GM10248 (cell line): ENCODE results near the gene FLYWCH1.
"Not testable (repeated sequence)": the region's sequence is repeated elsewhere in the genome, so short reads cannot be mapped to it uniquely, and the experiment has no call there.

Source experiments
- CTCF ChIA-PET: fragments of 300-600 bp; sonication (Branson Sonifier 250); formaldehyde crosslinking; extraction: SDS; loops from one replicate; lab custom pipeline; 2021; ENCODE audit warnings: antibody characterized with exemption; lab: Yijun Ruan, JAX
- POLR2A ChIA-PET: fragments of 350-650 bp; sonication (Branson Sonifier 250); formaldehyde crosslinking; extraction: SDS; loops from one replicate; lab custom pipeline; 2020; ENCODE audit warnings: antibody characterized with exemption; lab: Yijun Ruan, JAX
- DNase-seq: peaks from one replicate; pipeline ENCODE4 v3.0.0; 2012; ENCODE audit errors: extremely low spot score
- TF ChIP-seq, protein P1 (sequence below): IDR thresholded peaks from 2 replicates; pipeline ENCODE4 v1.5.1; 2012; ENCODE audit warnings: mild to moderate bottlenecking, low read depth; ENCODE audit errors: extremely low read depth, missing control alignments, control extremely low read depth

The FLYWCH1 gene

DNA sequence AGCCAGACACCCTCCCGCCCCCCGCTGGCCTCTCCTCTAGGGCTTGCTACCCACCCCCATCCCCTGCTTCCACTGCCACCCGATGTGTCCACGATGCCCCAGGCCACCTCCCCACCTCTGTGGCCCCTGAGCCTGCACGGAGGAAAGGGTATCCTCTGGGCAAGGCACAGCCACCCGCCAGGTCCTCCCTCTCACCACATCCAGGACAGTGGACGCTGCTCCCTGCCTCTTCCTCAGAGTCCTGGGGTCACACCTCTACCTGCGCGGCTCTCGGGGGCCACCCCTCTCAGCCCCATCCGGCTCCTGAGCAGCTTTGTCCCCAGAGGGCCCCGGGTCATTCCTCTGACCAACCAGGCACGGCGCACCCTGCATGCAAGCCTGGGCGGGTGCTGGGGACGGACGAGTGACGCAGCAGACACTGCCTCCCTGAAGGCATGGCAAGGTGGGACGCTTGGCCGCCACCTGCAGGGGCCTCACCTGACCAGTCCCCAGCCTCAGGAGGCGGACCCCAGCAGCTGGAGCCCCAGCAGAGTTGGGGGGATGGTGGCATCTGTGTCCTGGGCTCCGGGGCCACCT lies 24.8 kb downstream of the FLYWCH1 start:
- DNase-seq = no peak
- TF ChIP-seq, protein P1, sequence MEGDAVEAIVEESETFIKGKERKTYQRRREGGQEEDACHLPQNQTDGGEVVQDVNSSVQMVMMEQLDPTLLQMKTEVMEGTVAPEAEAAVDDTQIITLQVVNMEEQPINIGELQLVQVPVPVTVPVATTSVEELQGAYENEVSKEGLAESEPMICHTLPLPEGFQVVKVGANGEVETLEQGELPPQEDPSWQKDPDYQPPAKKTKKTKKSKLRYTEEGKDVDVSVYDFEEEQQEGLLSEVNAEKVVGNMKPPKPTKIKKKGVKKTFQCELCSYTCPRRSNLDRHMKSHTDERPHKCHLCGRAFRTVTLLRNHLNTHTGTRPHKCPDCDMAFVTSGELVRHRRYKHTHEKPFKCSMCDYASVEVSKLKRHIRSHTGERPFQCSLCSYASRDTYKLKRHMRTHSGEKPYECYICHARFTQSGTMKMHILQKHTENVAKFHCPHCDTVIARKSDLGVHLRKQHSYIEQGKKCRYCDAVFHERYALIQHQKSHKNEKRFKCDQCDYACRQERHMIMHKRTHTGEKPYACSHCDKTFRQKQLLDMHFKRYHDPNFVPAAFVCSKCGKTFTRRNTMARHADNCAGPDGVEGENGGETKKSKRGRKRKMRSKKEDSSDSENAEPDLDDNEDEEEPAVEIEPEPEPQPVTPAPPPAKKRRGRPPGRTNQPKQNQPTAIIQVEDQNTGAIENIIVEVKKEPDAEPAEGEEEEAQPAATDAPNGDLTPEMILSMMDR = no peak
- CTCF ChIA-PET = interaction anchor here (0.9 to 2.3 kb wide), 4 partner anchors 8 to 97 kb away, joined by 3 to 8 read pairs (median 3); no protein-coding TSS in a partner anchor
- POLR2A ChIA-PET = no interaction called here

DNA sequence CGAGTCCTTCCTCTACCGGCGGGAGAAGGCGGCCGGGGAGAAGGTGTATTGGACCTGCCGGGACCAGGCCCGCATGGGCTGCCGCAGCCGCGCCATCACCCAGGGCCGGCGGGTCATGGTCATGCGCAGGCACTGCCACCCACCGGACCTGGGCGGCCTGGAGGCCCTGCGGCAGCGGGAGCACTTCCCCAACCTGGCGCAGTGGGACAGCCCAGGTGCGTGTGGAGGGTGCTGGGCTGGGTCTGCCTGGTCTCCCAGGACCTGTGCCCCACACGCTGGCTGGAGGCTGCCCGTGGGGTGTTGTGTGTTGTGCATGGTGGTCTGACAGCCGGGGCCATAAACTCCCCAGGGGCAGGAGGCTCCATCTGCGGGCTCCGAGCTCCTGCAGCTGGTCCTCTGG lies 25.4 kb downstream of the FLYWCH1 start:
- TF ChIP-seq, protein P1 = no peak
- DNase-seq = no peak
- POLR2A ChIA-PET = no interaction called here
- CTCF ChIA-PET = interaction anchor here (0.9 to 1.9 kb wide), 4 partner anchors 9 to 98 kb away, joined by 3 to 7 read pairs (median 3); no protein-coding TSS in a partner anchor

DNA sequence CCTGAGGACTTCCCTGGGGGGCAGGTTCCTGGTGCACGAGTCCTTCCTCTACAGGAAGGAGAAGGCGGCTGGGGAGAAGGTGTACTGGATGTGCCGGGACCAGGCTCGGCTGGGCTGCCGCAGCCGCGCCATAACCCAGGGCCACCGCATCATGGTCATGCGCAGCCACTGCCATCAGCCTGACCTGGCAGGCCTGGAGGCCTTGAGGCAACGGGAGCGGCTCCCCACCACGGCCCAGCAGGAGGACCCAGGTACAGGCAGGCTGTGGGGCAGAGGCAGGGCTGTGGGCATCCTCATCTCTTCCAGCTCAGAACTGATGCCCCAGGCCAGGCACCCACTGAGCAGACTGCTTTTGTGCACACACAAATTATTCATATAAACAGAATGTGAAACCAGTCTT lies 26.5 kb downstream of the FLYWCH1 start:
- no peak for DNase-seq
- ChIA-PET POLR2A (no interaction called here), CTCF (interaction anchor here (1.9 kb wide), 1 partner anchor 11 kb away, joined by 7 read pairs; no protein-coding TSS in a partner anchor)
- TF ChIP-seq, protein P1 = no peak

DNA sequence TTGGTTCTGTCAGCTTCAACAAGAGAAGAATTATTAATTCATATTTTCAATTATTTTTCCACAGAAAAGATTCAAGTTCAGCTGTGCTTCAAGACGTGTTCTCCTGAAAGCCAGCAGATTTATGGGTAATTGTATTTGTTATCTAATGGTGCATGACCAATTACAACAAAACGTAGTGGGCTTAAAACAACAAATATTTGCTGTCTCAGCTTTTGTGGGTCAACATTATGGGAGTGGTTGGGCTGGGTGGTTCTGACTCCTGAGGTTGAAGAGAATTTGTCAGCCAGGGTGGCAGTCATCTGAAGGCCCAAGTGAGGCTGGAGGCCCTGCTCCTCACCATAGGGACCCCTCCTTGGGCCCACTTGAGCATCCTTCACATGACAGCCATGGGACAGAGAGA lies 28.2 kb downstream of the FLYWCH1 start:
- ChIA-PET CTCF (interaction anchor here (1.2 to 7.5 kb wide), 5 partner anchors 13 to 43 kb away, joined by 3 to 54 read pairs (median 5); partner anchors contain the start of gene KREMEN2), POLR2A (interaction anchor here (0.6 kb wide), 1 partner anchor 196 kb away, joined by 4 read pairs; no protein-coding TSS in a partner anchor)
- DNase-seq = no peak
- TF ChIP-seq, protein P1 = no peak

DNA sequence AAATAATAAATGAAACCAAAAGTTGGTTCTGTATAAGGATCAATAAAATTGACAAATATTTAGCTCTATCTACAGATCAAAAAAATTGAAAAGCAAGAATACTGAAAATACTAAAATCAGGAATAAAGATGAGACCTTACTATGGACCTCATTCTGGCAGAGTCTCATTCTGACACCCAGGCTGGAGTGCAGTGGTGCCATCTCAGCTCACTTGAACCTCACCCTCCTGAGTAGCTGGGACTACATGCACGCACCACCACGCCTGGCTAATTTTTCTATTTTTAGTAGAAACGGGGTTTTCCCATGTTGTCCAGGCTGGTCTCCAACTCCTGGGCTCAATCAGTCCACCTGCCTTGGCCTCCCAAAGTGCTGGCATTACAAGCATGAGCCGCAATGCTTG lies 30.3 kb downstream of the FLYWCH1 start:
- ChIA-PET CTCF (interaction anchor here (1.6 to 7.5 kb wide), 3 partner anchors 15 to 22 kb away, joined by 5 to 54 read pairs (median 23); partner anchors contain the start of gene KREMEN2), POLR2A (no interaction called here)
- DNase-seq = no peak
- TF ChIP-seq, protein P1 = no peak

DNA sequence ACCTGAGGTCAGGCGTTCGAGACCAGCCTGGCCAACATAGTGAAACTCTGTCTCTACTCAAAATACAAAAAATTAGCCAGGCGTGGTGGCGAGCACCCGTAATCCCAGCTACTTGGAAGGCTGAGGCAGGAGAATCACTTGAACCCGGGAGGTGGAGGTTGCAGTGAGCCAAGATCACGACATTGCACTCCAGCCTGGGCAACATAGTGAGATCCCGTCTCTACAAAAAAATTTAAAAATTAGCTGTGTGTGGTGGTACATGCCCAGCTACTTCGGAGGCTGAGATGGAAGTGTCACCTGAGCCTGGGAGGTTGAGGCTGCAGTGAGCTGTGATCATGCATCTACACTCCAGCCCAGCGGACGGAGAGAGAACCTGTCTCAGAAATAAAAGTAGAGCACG lies 32.0 kb downstream of the FLYWCH1 start:
- DNase-seq, POLR2A ChIA-PET: not testable (repeated sequence)
- CTCF ChIA-PET = interaction anchor here (1.2 to 7.5 kb wide), 4 partner anchors 9 to 39 kb away, joined by 3 to 54 read pairs (median 12); partner anchors contain the start of gene KREMEN2

DNA sequence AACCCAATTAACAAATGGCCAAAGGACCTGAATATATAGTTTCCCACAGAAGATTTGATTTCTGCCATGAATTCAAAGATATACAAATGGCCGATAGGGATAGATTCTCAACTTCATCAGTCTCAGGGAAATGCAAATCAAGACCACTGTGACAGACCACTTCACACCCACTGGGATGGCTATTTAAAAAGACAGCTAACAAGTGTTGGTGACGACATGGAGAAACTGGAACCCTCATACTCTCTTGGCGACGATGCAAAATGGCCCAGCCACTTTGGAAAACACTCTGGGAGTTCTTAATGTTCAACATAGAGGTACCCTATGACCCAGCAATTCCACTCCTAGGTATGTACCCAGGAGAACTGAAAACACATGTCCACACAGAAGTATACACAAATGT lies 34.9 kb downstream of the FLYWCH1 start:
- ChIA-PET POLR2A (no interaction called here), CTCF (interaction anchor here (0.9 to 5.2 kb wide), 4 partner anchors 8 to 61 kb away, joined by 3 to 20 read pairs (median 5); no protein-coding TSS in a partner anchor)
- TF ChIP-seq, protein P1 = no peak
- DNase-seq = no peak
